GM19023 (cell line): ENCODE measurements around the gene DAP.

Experiments used
- ATAC-seq: cut with Tn5 transposase; IDR thresholded peaks from one replicate; pipeline ENCODE4 v1.9.1; 2021; ENCODE audit warnings: mild to moderate bottlenecking, moderate library complexity; ENCODE audit not compliant: unreplicated experiment

The DAP gene

GRCh38 chr5:10761933-10762775 lies 1.1 kb upstream of the DAP start:
- no peak for ATAC-seq

- no peak for ATAC-seq
Observed at GRCh38 chr5:10760921-10761184, 181 bp downstream of the DAP start.

- peak; percentile 25 for ATAC-seq
Observed at GRCh38 chr5:10760096-10760920, 726 bp downstream of the DAP start.

- ATAC-seq: no peak
Observed at GRCh38 chr5:10759111-10759510, 1.9 kb downstream of the DAP start.

- ATAC-seq: no peak
Observed at GRCh38 chr5:10757922-10758555, 3.0 kb downstream of the DAP start.

GRCh38 chr5:10757043-10757442 lies 4.0 kb downstream of the DAP start:
- no peak for ATAC-seq

- ATAC-seq: no peak
Observed at GRCh38 chr5:10756549-10756948, 4.5 kb downstream of the DAP start.

- no peak for ATAC-seq
Observed at GRCh38 chr5:10753178-10753577, 7.9 kb downstream of the DAP start.

GRCh38 chr5:10752451-10752850 lies 8.6 kb downstream of the DAP start:
- no peak for ATAC-seq

GRCh38 chr5:10750909-10751308 lies 10.1 kb downstream of the DAP start:
- ATAC-seq: no peak

GRCh38 chr5:10747678-10748622 lies 13.1 kb downstream of the DAP start:
- peak; percentile 57 for ATAC-seq

- no peak for ATAC-seq
Observed at GRCh38 chr5:10746711-10747110, 14.3 kb downstream of the DAP start.

- ATAC-seq: no peak
Observed at GRCh38 chr5:10745133-10745532, 15.9 kb downstream of the DAP start.

GRCh38 chr5:10744681-10745080 lies 16.4 kb downstream of the DAP start:
- ATAC-seq: no peak

- ATAC-seq: no peak
Observed at GRCh38 chr5:10743951-10744350, 17.1 kb downstream of the DAP start.

GRCh38 chr5:10743526-10743925 lies 17.5 kb downstream of the DAP start:
- ATAC-seq: no peak

GRCh38 chr5:10741661-10742060 lies 19.4 kb downstream of the DAP start:
- ATAC-seq: no peak

GRCh38 chr5:10740384-10740783 lies 20.6 kb downstream of the DAP start:
- no peak for ATAC-seq

GRCh38 chr5:10737880-10738279 lies 23.2 kb downstream of the DAP start:
- no peak for ATAC-seq

- ATAC-seq: no peak
Observed at GRCh38 chr5:10736808-10737207, 24.2 kb downstream of the DAP start.

GRCh38 chr5:10736354-10736753 lies 24.7 kb downstream of the DAP start:
- no peak for ATAC-seq
